BJ (cell line): ENCODE results near the gene SCML1. TPM values are rescaled to one million over a fixed set of nuclear protein-coding genes. Genes with fewer than 3 reads are reported as not detected.

Experiments
- CTCF ChIA-PET: fragments of 350-600 bp; formaldehyde crosslinking; extraction: SDS; loops from one replicate; lab custom pipeline; 2021; ENCODE audit warnings: antibody characterized with exemption, inconsistent platforms; lab: Yijun Ruan, JAX
- POLR2A ChIA-PET: fragments of 300-600 bp; sonication (Branson Sonifier 250); formaldehyde crosslinking; extraction: SDS; loops from one replicate; lab custom pipeline; 2021; ENCODE audit warnings: antibody characterized with exemption; lab: Charles Lee
- DNase-seq: peaks from one replicate; pipeline ENCODE4 v3.0.0-alpha.2; 2011; ENCODE audit warnings: low read depth
- H3K27me3 ChIP-seq: 2 replicates; pipeline ENCODE4 v1.6.0; 2011; ENCODE audit warnings: low read length; ENCODE audit not compliant: control insufficient read depth, insufficient read depth
- H3K36me3 ChIP-seq: 2 replicates; pipeline ENCODE4 v1.5.1; 2011; ENCODE audit warnings: low read length; ENCODE audit not compliant: control insufficient read depth, insufficient read depth
- H3K4me3 ChIP-seq: 2 replicates; pipeline ENCODE4 v1.5.1; 2011; ENCODE audit warnings: low read depth, mild to moderate bottlenecking, control low read depth, low read length
- polyA plus RNA-seq: library from polyadenylated mRNA; depleted of rRNA; stranded (reverse); fragments of >200 nt; gene quantifications from 2 replicates; pipeline ENCODE4 v1.2.3, GENCODE V29; 2011
- TF ChIP-seq, protein P1 (sequence below): IDR thresholded peaks from 2 replicates; pipeline ENCODE4 v1.5.1; 2011; ENCODE audit warnings: low read depth, mild to moderate bottlenecking, control low read depth, inconsistent platforms, low read length, moderate library complexity; ENCODE audit not compliant: insufficient read depth

SCML1 gene
- polyA plus RNA-seq, 1 experiment, result 15.0 TPM

DNA sequence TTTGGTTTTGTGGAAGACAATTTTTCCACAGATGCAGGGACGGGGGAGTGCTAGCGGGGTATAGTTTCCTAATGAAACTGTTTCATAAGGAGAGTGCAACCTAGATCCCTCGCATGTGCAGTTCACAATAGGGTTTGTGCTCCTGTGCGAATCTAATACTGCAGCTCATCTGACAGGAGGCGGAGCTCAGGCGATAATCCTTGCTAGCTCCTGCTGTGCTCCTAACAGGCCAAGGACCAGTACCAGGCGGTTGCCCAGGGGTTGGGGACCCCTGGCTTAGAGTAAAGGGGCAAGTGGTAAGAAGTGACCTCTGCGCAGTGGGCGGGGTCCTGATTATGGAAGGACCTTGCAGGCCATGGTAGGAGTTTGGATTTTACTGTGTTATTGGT, 3.8 kb downstream of the SCML1 start:
- Histone ChIP-seq H3K27me3 (no peaks in the 10 kb centered on the region), H3K4me3 (no peak overlapping the region), H3K36me3 (no peaks in the 10 kb centered on the region)
- ChIA-PET CTCF (no interaction called here), POLR2A (no interaction called here)
- TF ChIP-seq, protein P1, sequence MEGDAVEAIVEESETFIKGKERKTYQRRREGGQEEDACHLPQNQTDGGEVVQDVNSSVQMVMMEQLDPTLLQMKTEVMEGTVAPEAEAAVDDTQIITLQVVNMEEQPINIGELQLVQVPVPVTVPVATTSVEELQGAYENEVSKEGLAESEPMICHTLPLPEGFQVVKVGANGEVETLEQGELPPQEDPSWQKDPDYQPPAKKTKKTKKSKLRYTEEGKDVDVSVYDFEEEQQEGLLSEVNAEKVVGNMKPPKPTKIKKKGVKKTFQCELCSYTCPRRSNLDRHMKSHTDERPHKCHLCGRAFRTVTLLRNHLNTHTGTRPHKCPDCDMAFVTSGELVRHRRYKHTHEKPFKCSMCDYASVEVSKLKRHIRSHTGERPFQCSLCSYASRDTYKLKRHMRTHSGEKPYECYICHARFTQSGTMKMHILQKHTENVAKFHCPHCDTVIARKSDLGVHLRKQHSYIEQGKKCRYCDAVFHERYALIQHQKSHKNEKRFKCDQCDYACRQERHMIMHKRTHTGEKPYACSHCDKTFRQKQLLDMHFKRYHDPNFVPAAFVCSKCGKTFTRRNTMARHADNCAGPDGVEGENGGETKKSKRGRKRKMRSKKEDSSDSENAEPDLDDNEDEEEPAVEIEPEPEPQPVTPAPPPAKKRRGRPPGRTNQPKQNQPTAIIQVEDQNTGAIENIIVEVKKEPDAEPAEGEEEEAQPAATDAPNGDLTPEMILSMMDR, result no peak
- DNase-seq, result no peak

DNA sequence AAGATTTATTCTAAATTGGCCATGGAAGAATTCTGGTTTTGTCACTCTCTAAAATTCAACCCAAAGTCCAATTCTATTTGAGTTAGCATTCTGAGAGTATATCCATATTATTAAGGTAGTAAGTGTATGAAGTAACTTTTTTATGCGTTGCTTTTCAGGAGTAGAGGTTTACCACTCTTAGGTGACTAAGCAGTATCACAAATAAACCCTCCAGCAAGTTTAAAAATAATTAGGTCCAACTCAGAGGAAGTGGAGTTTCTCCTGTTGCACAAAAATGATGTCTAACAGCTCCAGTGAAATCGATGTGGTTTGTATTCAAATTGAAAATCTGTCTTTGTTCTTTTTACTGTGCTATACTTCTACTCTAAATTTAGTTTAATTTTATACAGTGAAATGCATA, 6.6 kb downstream of the SCML1 start:
- CTCF ChIA-PET, result no interaction called here
- Histone ChIP-seq H3K36me3 (no peaks in the 10 kb centered on the region), H3K27me3 (no peaks in the 10 kb centered on the region), H3K4me3 (no peak overlapping the region)
- TF ChIP-seq, protein P1, result no peak
- POLR2A ChIA-PET, result no interaction called here
- no peak for DNase-seq

DNA sequence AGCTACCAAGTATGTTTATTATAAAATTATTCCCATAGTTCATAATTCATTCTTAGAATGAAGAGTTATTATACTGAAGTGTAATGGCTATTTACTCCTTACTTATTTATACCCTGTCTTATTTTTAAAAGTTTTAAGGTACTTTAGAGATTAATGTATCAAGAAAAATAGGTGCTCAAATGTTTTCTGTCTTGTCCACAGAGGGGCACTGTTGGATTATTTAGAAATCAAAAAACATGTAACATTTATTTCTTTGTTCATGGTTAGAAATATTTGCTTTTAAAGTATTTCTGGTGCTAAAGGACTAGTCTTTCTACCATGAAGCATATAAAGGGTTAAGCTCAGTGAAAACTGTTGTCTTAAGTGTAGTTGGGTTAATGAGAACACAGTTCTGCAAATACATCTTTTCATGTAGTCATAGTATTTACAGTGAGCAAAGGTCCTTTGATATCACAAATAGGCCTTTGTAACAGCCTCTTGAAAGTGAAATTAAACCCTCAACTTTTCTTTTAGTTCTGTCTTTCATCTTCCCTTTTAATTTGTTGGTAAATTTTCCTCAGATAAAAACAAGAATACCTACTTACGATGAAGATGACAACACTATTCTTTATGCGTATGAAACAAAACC, 7.7 kb downstream of the SCML1 start:
- Histone ChIP-seq H3K27me3 (no peaks in the 10 kb centered on the region), H3K4me3 (no peak overlapping the region), H3K36me3 (no peaks in the 10 kb centered on the region)
- ChIA-PET POLR2A (no interaction called here), CTCF (interaction anchor here (0.6 to 0.7 kb wide), 2 partner anchors 56 to 68 kb away, joined by 3 read pairs; no protein-coding TSS in a partner anchor)
- no peak for DNase-seq
- TF ChIP-seq, protein P1, result no peak; the same call in 1 of the 2 replicates

DNA sequence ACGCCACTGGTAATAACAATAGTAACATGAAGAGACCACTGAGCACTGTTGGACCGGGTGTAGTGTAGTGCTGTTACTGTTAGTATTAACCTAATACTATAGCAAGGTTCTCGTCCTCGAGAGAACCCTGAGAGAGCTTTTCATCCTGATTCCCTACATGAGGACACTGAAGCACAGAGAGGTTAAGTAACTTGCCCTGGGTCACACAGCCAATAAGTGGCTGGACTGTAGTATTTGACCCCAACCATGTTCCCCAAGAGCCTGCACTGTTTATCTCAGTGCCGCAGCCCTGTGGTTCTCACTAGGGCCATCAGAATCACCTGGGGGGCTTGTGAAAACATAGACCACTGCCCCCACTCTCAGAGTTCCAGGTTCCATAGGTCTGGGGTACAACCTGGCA, 10.4 kb downstream of the SCML1 start:
- POLR2A ChIA-PET, result no interaction called here
- no peak for DNase-seq
- TF ChIP-seq, protein P1, result no peak
- CTCF ChIA-PET, result no interaction called here
- peaks cover 1% of the 10 kb centered on the region; the same call in 1 of the 2 replicates for H3K36me3 ChIP-seq
- H3K4me3 ChIP-seq, result no peak overlapping the region
- H3K27me3 ChIP-seq, result no peaks in the 10 kb centered on the region

DNA sequence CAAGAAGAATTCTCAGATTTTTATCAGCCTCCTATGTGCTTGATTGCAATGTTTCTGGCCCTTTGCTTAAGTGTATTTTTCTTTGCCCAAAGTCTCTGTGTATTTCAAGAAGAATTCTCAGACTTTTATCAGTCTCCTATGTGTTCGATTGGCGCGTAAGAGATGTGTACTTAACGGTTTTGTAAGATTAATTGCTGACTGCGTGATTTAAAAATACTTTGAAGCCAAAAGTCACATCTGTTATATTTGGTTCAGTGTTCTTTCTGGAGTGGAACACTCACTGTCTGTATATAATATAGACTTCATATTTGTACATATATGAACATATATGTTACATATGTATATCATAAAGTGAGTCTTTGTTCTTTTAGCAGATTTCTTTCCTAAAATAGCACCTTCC, 11.4 kb downstream of the SCML1 start:
- H3K36me3 ChIP-seq, result peaks cover 1% of the 10 kb centered on the region; the same call in 1 of the 2 replicates
- no peak overlapping the region for H3K4me3 ChIP-seq
- no peak for DNase-seq
- TF ChIP-seq, protein P1, result no peak
- ChIA-PET POLR2A (no interaction called here), CTCF (no interaction called here)
- no peaks in the 10 kb centered on the region for H3K27me3 ChIP-seq
